Ascending aorta (tissue), 2 donors: ENCODE data around the gene MRS2. TPM values are rescaled to one million over a fixed set of nuclear protein-coding genes. Genes with fewer than 3 reads are reported as not detected.
A peak's percentile ranks its signal among the peaks of the same experiment; 100 is the strongest.
"Not testable (repeated sequence)": the region's sequence is repeated elsewhere in the genome, so short reads cannot be mapped to it uniquely, and the experiment has no call there.

Source experiments
- DNase-seq, 2 donors: peaks; one replicate each; pipeline ENCODE4 v3.0.0-alpha.2; 2019; ENCODE audit warnings: low spot score in 2 of 2
- H3K27ac ChIP-seq, 2 donors: fragments of 200-600 bp; sonication (generic); one replicate each; pipeline ENCODE4 v1.5.1; 2016 to 2017; ENCODE audit warnings: mild to moderate bottlenecking in 1 of 2
- H3K27me3 ChIP-seq: fragments of 200-600 bp; sonication (generic); one replicate; pipeline ENCODE4 v1.5.1; 2017
- H3K36me3 ChIP-seq, 2 donors: fragments of 200-600 bp; sonication (generic); one replicate each; pipeline ENCODE4 v1.5.1; 2016
- H3K4me1 ChIP-seq, 2 donors: fragments of 200-600 bp; sonication (generic); one replicate each; pipeline ENCODE4 v1.5.1; 2016 to 2017; ENCODE audit warnings: mild to moderate bottlenecking in 1 of 2
- H3K4me3 ChIP-seq, 2 donors: fragments of 200-600 bp; sonication (generic); one replicate each; pipeline ENCODE4 v1.5.1; 2016 to 2017; ENCODE audit warnings: mild to moderate bottlenecking in 1 of 2
- H3K9me3 ChIP-seq, 2 donors: fragments of 200-600 bp; sonication (generic); one replicate each; pipeline ENCODE4 v1.5.1; 2016
- intact Hi-C: fragments of 100-400 bp; cut with DNase I; formaldehyde crosslinking; loops from one replicate; pipeline ENCODE4 v1.15.1; 2023
- total RNA-seq: library from RNA; depleted of rRNA; stranded (reverse); fragments of >200 nt; gene quantifications from one replicate; pipeline ENCODE4 v1.1.0, GENCODE V29; 2016
- TF ChIP-seq, protein P1 (sequence below), 3 experiments: fragments of 200-600 bp in 2 of 3; fragments of 450-650 bp in 1 of 3; sonication (generic) in 2 of 3; IDR thresholded peaks; one replicate each; pipeline ENCODE4 v1.5.1; 2016 to 2019; ENCODE audit warnings: antibody characterized with exemption in 3 of 3, mild to moderate bottlenecking in 1 of 3, moderate library complexity in 1 of 3

MRS2 gene
- total RNA-seq, 1 donor from 2014 or later, result 3.2 TPM

DNA sequence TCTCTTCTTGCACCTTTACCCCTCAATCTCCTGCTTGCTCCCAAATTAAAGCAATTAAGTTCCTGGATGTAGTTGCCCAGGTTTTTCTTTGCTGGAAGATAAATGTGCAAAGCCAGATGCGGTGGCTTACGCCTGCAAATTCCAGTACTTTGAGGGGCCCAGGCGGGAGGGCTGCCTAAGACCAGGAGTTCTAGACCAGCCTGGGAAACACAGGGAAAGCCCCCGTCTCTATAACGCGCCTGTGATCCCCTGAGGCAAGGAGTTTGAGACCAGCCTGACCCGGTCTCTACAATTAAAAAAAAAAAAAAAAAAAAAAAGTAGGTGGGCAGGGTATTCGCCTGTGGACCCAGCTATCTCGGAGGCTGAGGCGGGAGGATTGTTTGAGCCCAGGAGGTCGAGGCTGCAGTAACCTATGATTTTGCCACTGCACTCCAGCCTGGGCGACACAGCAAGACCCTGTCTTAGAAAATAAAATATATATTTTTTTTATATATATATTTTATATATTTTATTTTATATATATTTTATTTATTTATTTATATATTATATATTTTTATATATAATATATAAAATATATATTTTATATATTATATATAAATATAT lies 44.4 kb upstream of the MRS2 start:
- no peaks in the 10 kb centered on the region for H3K27me3 ChIP-seq
- intact Hi-C loops, result no loop called here
- TF ChIP-seq, protein P1, sequence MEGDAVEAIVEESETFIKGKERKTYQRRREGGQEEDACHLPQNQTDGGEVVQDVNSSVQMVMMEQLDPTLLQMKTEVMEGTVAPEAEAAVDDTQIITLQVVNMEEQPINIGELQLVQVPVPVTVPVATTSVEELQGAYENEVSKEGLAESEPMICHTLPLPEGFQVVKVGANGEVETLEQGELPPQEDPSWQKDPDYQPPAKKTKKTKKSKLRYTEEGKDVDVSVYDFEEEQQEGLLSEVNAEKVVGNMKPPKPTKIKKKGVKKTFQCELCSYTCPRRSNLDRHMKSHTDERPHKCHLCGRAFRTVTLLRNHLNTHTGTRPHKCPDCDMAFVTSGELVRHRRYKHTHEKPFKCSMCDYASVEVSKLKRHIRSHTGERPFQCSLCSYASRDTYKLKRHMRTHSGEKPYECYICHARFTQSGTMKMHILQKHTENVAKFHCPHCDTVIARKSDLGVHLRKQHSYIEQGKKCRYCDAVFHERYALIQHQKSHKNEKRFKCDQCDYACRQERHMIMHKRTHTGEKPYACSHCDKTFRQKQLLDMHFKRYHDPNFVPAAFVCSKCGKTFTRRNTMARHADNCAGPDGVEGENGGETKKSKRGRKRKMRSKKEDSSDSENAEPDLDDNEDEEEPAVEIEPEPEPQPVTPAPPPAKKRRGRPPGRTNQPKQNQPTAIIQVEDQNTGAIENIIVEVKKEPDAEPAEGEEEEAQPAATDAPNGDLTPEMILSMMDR (IDR thresholded peaks at IDR 0.05), result no peak
- no peak overlapping the region for H3K27ac ChIP-seq
- H3K4me1 ChIP-seq, result peaks cover 0 to 13% of the 10 kb centered on the region in 2 donors
- H3K4me3 ChIP-seq, result peak overlapping the region; percentile 54 to 58
- H3K36me3 ChIP-seq, result no peaks in the 10 kb centered on the region
- H3K9me3 ChIP-seq, result no peaks in the 10 kb centered on the region
- DNase-seq, result no peak

DNA sequence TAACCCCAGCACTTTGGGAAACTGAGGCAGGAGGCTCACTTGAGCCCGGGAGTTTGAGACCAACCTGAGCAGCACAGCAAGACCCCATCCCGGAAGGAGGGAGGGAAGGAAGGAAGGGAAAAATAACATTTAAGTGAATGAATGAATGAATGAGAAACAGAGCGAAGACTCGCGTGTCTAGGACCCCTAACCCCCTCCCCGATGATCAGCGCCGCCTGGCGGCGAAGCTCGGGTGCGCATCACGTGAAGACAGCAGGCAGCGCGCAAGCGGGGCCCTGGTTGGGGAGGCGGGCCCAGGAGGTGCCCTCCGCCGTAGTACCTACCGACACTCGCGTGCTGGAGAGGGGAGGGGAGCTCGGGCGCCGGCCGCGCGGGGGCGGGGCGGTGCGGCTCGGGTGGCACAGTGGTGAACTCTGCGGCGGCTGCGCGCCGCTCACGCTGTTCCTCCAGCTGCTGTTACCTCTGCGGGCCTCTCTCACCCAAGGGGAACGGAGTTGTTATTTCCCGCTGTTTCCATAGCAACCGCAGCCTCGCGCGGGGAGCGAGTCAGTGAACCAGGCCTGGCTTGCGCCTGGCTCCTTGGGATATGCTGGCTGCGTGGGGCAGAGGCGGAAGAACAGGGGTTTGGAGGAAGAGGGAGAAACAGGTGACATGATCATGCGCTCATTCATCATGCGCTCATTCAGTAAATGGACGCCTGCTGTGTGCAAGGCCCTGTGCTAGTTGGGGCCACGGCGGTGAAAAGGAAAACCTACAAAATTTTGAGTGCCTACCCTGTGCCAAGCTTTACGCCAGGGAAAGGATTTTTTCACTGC lies 42.9 kb upstream of the MRS2 start:
- H3K4me3 ChIP-seq, result peak overlapping the region; percentile 54 to 63
- peaks cover 0 to 13% of the 10 kb centered on the region in 2 donors for H3K4me1 ChIP-seq
- intact Hi-C loops, result no loop called here
- TF ChIP-seq, protein P1 (IDR thresholded peaks at IDR 0.05), result peak; percentile 9 to 73 (median 62)
- H3K27ac ChIP-seq, result no peak overlapping the region
- H3K27me3 ChIP-seq, result no peaks in the 10 kb centered on the region
- no peaks in the 10 kb centered on the region for H3K9me3 ChIP-seq
- peak; percentile 27 to 74 for DNase-seq
- H3K36me3 ChIP-seq, result no peaks in the 10 kb centered on the region

DNA sequence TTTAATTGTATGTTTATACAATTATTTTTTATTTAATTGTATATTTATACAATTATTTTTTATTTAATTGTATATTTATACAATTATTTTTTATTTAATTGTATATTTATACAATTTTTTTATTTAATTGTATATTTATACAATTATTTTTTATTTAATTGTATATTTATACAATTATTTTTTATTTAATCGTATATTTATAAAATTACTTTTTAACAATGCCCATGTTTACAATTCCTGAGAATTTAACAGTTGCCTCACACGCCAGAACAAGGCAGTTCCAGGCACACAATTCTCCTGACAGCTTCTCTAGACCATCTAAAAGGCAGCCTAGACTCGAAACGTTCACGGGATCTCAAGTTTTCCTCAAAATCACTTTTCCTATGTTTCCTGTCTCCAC lies 40.4 kb upstream of the MRS2 start:
- H3K4me3 ChIP-seq, intact Hi-C loops, H3K9me3 ChIP-seq, DNase-seq, H3K27me3 ChIP-seq, H3K36me3 ChIP-seq, H3K27ac ChIP-seq: not testable (repeated sequence)
- peaks cover 0 to 13% of the 10 kb centered on the region in 2 donors for H3K4me1 ChIP-seq

DNA sequence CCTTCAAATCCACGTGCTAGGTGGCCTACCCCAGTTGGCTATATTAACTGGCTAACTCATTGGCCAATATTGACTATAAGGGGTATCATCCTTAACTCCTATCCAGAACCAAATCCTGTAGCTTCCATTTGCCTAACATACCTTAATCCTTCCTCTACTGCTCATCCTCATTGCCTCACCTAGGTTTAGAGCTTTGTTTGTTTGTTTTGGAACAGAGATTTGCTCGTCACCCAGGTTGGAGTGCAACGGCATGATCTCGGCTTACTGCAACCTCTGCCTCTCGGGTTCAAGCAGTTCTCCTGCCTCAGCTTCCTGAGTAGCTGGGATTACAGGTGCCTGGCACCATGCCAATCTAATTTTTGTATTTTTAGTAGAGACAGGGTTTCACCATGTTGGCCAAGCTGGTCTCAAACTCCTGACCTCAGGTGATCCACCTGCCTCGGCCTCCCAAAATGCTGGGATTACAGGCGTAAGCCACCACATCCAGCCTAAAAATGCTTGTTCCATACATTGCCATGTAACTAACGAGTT lies 37.6 kb upstream of the MRS2 start:
- H3K4me3 ChIP-seq, H3K36me3 ChIP-seq, H3K9me3 ChIP-seq, H3K4me1 ChIP-seq, DNase-seq, H3K27ac ChIP-seq, H3K27me3 ChIP-seq, intact Hi-C loops: not testable (repeated sequence)

DNA sequence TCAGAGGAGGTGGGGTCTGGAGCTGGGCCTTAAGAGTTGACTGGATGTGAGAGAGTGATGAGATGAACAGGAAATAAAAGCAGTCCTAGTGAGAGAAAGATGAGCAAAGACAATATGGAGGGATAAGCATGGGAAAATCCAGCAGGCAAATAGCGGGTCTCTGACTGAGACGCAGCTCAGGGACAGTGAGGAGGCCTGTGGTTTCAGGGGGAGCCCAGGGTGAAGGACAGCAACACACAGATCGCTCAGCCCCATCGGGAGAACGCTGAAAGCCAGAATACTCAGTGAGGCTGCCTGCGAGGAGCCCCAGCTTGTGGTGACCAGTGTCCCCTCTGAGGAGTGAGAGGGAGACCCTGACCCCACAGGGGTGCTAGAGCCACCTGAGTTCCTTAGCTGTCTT lies 28.1 kb upstream of the MRS2 start:
- no peaks in the 10 kb centered on the region for H3K4me1 ChIP-seq
- no peak for DNase-seq
- no peaks in the 10 kb centered on the region for H3K36me3 ChIP-seq
- H3K9me3 ChIP-seq, result no peaks in the 10 kb centered on the region
- TF ChIP-seq, protein P1 (IDR thresholded peaks at IDR 0.05), result no peak
- H3K27me3 ChIP-seq, result no peaks in the 10 kb centered on the region
- no peak overlapping the region for H3K27ac ChIP-seq
- no peak overlapping the region for H3K4me3 ChIP-seq
- intact Hi-C loops, result no loop called here

DNA sequence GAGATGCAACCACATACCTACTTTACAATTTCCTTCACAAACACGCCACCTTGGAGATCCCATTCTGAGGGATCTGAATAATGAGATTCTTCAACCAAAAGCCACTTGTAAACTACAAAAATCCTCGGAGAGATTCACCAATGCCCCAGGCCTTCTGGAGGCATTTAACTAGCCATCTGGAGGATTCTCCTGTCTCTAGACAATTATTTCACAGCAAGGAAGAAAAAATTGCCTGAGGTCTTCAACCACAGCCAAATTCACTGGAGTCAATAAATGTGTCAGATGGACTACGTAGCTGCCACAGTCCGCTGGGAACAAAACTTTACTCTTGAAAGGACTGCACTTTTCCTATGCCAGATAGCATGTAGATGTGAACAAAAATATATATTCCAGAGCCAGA lies 25.9 kb upstream of the MRS2 start:
- TF ChIP-seq, protein P1 (IDR thresholded peaks at IDR 0.05), result no peak
- no peak for DNase-seq
- no peak overlapping the region for H3K27ac ChIP-seq
- no peak overlapping the region for H3K4me3 ChIP-seq
- no peaks in the 10 kb centered on the region for H3K36me3 ChIP-seq
- H3K27me3 ChIP-seq, result no peaks in the 10 kb centered on the region
- intact Hi-C loops, result no loop called here
- no peaks in the 10 kb centered on the region for H3K4me1 ChIP-seq
- H3K9me3 ChIP-seq, result no peaks in the 10 kb centered on the region
